ENCODE measurements around the gene ELMO1.

DNA sequence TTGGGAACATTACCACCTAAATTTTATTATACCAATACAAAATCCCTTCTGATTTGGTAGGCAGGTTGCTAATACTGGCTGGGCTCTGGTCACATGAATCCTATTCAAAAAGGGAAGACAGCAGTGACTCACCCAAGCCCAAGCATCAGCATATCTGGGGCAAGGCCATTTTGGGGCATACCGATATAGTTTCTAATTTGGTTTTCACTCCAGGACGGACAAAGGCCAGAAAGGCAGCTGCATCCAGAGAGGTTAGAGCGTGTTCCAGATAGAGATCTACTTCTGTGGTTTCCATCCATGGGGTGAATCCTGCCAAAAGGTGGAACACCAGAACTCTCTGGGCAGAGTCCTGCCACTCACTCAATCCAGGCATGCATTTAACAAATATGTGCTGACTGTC lies 335.8 kb downstream of the ELMO1 start:
- TF ChIP-seq CTCF (optimal IDR thresholded peaks at IDR 0.05 in 1 of 3, IDR thresholded peaks at IDR 0.05 in 1 of 3, conservative IDR thresholded peaks at IDR 0.05 in 1 of 3; ENCODE audit: extremely low read depth in 1 of 3, insufficient read depth in 2 of 3, low read length in 3 of 3) (no peak), EZH2 (IDR thresholded peaks at IDR 0.05; ENCODE audit: low read length) (no peak)

All from keratinocyte (primary cell).